Calu3 (cell line): ENCODE data around the gene GOLGA6B. TPM values are rescaled to one million over a fixed set of nuclear protein-coding genes. Genes with fewer than 3 reads are reported as not detected.
"Not testable (repeated sequence)": the region's sequence is repeated elsewhere in the genome, so short reads cannot be mapped to it uniquely, and the experiment has no call there.

Experiments used
- Bru-seq: library from RNA; stranded (reverse); fragments of 400-500 nt; gene quantifications from one replicate; lab custom pipeline; 2021; lab: Mats Ljungman, UMichigan
- BruChase-seq, 2 experiments: library from RNA; stranded (reverse); fragments of 400-500 nt; gene quantifications; one replicate each; lab custom pipeline; 2021; lab: Mats Ljungman, UMichigan
- BruUV-seq: library from RNA; stranded (reverse); fragments of 400-500 nt; replicated peaks from 2 replicates; lab custom pipeline; 2021; lab: Mats Ljungman, UMichigan
- CTCF ChIA-PET: fragments of 300-600 bp; sonication (Branson Sonifier 250); formaldehyde crosslinking; loops from one replicate; lab custom pipeline; 2022; ENCODE audit warnings: antibody characterized with exemption; lab: Charles Lee
- DNase-seq: peaks from one replicate; pipeline ENCODE4 v3.0.0; 2022
- H3K27ac Mint-ChIP-seq: one replicate; pipeline ENCODE4 v1.8.0; 2022; ENCODE audit warnings: mixed read lengths; ENCODE audit not compliant: unreplicated experiment
- H3K27me3 Mint-ChIP-seq: one replicate; pipeline ENCODE4 v1.8.0; 2022; ENCODE audit warnings: mixed read lengths; ENCODE audit not compliant: unreplicated experiment
- H3K36me3 Mint-ChIP-seq: one replicate; pipeline ENCODE4 v1.8.0; 2022; ENCODE audit warnings: mild to moderate bottlenecking, moderate library complexity, mixed read lengths; ENCODE audit not compliant: insufficient read depth, unreplicated experiment
- H3K4me1 Mint-ChIP-seq: one replicate; pipeline ENCODE4 v1.8.0; 2022; ENCODE audit warnings: mild to moderate bottlenecking, low read depth, mixed read lengths; ENCODE audit not compliant: unreplicated experiment
- H3K4me3 Mint-ChIP-seq: one replicate; pipeline ENCODE4 v1.8.0; 2022; ENCODE audit warnings: mild to moderate bottlenecking, low read depth, moderate library complexity, mixed read lengths; ENCODE audit not compliant: unreplicated experiment
- H3K9me3 Mint-ChIP-seq: one replicate; pipeline ENCODE4 v1.8.0; 2022; ENCODE audit warnings: low read depth, mixed read lengths; ENCODE audit not compliant: unreplicated experiment
- intact Hi-C: fragments of 100-400 bp; cut with micrococcal nuclease; formaldehyde crosslinking; loops from one replicate; pipeline ENCODE4 v1.10.0; 2022; ENCODE audit not compliant: unreplicated experiment
- long read RNA-seq: library from polyadenylated mRNA; stranded (forward); transcript quantifications from one replicate; pipeline ENCODE4 v2.0.0, GENCODE V29; 2022
- total RNA-seq: library from RNA; stranded (reverse); gene quantifications from 2 replicates; pipeline ENCODE4 v1.2.3, GENCODE V29; 2022
- TF ChIP-seq, protein P1 (sequence below): fragments of 200-600 bp; IDR thresholded peaks from one replicate; pipeline ENCODE4 v1.8.0; 2022; ENCODE audit warnings: antibody characterized with exemption; ENCODE audit not compliant: unreplicated experiment

The GOLGA6B gene, protein sequence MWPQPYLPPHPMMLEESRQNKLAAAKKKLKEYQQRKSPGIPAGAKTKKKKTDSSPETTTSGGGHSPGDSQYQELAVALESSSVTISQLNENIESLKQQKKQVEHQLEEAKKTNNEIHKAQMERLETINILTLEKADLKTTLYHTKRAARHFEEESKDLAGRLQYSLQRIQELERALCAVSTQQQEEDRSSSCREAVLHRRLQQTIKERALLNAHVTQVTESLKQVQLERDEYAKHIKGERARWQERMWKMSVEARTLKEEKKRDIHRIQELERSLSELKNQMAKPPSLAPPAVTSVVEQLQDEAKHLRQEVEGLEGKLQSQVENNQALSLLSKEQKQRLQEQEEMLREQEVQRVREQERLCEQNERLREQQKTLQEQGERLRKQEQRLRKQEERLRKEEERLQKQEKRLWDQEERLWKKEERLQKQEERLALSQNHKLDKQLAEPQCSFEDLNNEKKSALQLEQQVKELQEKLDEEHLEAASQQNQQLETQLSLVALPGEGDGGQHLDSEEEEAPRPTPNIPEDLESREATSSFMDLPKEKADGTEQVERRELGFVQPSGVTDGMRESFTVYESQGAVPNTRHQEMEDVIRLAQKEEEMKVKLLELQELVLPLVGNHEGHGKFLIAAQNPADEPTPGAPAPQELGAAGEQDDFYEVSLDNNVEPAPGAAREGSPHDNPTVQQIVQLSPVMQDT
- total RNA-seq (0.61 TPM in 1 of 2 replicates, not detected in the other), Bru-seq, nascent RNA (percentile 15 among the genes with signal in this experiment), BruChase-seq, experiment 1, labeled RNA remaining after a 6-hour chase (percentile 14 among the genes with signal in this experiment), BruChase-seq, experiment 2, labeled RNA remaining after a 2-hour chase (percentile 10 among the genes with signal in this experiment)
- long read RNA-seq: 0 reads

DNA sequence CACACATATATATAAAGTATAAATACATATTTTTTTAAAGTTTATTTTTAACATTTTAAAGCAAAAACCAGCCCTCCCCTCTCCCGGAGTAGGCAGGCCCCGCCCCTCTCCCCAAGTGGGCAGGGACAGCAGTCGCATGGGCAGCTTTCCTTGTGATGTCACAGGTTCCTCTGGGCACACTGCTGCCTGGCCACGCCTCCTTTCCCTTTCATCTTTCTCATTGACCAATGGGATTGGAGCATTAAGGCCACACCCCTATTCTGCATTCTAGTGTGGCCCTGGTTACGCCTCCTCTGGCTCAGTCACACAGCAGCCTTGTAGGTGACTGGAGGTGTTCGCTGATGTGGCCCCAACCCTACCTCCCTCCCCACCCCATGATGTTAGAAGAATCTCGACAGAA, at the start of gene GOLGA6B:
Gene GOLGA6B (plus strand): TSS at position 301 of the 400 bp plus-strand sequence. CDS start 41 bp downstream, at position 342.
- H3K27ac Mint-ChIP-seq, H3K36me3 Mint-ChIP-seq, H3K4me1 Mint-ChIP-seq, CTCF ChIA-PET, H3K27me3 Mint-ChIP-seq, H3K4me3 Mint-ChIP-seq, intact Hi-C loops, DNase-seq, BruUV-seq, H3K9me3 Mint-ChIP-seq: not testable (repeated sequence)

DNA sequence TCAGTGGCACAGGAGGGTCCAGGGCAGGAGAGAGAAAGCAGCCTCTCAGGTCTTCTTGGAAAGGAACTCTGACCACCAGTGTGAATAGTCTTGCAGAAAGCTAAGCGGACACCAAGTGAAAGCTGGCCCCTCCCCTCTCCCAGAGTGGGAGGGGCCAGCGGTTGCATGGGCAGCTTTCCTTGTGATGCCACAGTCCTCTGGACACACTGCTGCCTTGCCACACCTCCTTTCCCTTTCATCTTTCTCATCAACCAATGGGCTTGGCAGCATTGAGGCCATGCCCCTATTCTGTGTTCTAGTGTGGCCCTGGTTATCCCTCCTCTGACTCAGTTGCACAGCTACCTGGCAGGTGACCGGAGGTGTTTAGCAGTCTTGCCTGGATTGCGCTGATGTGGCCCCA, 49.7 kb upstream of the GOLGA6B start:
- peaks cover 15% of the 10 kb centered on the region for H3K27me3 Mint-ChIP-seq
- no peak overlapping the region for H3K27ac Mint-ChIP-seq
- BruUV-seq: no TSS peak
- H3K4me3 Mint-ChIP-seq: no peak overlapping the region
- no peaks in the 10 kb centered on the region for H3K9me3 Mint-ChIP-seq
- TF ChIP-seq, protein P1, sequence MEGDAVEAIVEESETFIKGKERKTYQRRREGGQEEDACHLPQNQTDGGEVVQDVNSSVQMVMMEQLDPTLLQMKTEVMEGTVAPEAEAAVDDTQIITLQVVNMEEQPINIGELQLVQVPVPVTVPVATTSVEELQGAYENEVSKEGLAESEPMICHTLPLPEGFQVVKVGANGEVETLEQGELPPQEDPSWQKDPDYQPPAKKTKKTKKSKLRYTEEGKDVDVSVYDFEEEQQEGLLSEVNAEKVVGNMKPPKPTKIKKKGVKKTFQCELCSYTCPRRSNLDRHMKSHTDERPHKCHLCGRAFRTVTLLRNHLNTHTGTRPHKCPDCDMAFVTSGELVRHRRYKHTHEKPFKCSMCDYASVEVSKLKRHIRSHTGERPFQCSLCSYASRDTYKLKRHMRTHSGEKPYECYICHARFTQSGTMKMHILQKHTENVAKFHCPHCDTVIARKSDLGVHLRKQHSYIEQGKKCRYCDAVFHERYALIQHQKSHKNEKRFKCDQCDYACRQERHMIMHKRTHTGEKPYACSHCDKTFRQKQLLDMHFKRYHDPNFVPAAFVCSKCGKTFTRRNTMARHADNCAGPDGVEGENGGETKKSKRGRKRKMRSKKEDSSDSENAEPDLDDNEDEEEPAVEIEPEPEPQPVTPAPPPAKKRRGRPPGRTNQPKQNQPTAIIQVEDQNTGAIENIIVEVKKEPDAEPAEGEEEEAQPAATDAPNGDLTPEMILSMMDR: no peak
- no peak for DNase-seq
- intact Hi-C loops: loop anchor here (5.0 kb wide), 1 partner anchor 478 kb away; no protein-coding TSS in a partner anchor
- peaks cover 5% of the 10 kb centered on the region for H3K36me3 Mint-ChIP-seq
- no peaks in the 10 kb centered on the region for H3K4me1 Mint-ChIP-seq
- CTCF ChIA-PET: no interaction called here

DNA sequence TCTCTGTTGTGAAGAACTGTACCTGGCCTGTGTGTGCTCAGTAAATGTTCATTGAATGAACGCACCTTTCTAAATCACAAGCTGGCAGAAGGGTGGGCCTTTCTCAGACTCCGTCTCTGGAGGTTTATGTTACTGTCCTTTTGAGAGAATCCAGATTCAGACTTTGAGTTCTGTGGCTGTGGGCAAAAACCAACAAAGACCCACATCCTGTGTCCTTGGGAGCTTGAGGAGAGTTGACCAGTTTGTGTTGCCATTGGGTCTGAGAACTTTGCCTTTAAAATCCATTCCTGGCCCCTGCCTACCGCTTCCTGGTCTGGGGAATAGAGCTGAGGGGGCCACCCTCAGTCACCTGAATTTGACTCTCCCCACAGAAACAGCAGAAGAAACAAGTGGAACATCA, 46.4 kb upstream of the GOLGA6B start:
- H3K36me3 Mint-ChIP-seq, H3K27ac Mint-ChIP-seq, BruUV-seq, H3K4me3 Mint-ChIP-seq, H3K4me1 Mint-ChIP-seq, H3K9me3 Mint-ChIP-seq, DNase-seq, intact Hi-C loops: not testable (repeated sequence)
- H3K27me3 Mint-ChIP-seq: peaks cover 15% of the 10 kb centered on the region
- CTCF ChIA-PET: interaction anchor here (0.6 to 0.7 kb wide), 3 partner anchors 8 to 515 kb away, joined by 3 to 4 read pairs (median 3); no protein-coding TSS in a partner anchor

DNA sequence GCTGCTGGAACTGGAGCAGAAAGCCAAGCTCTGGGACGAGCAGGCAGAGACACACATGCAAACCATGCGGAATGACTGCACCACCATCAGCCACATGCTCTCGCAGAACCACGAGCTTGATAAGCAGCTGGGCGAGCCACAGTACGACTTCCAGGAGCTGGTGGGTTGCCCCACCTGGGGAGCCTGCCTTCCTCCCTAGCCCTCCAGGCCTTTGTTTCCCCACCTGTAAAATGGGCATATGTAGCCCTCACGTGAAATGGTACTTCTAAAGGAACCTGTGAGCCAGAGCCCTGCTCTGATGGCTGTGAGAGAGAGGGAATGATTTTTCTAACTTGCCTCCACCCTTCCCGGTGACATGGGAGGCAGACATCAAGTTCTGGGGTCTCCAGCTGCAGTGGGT, 44.6 kb upstream of the GOLGA6B start:
- no peaks in the 10 kb centered on the region for H3K9me3 Mint-ChIP-seq
- no peak overlapping the region for H3K27ac Mint-ChIP-seq
- DNase-seq: no peak
- H3K36me3 Mint-ChIP-seq: peaks cover 5% of the 10 kb centered on the region
- no peaks in the 10 kb centered on the region for H3K4me1 Mint-ChIP-seq
- no TSS peak for BruUV-seq
- H3K27me3 Mint-ChIP-seq: no peaks in the 10 kb centered on the region
- intact Hi-C loops: no loop called here
- H3K4me3 Mint-ChIP-seq: no peak overlapping the region
- TF ChIP-seq, protein P1: no peak
- CTCF ChIA-PET: no interaction called here

DNA sequence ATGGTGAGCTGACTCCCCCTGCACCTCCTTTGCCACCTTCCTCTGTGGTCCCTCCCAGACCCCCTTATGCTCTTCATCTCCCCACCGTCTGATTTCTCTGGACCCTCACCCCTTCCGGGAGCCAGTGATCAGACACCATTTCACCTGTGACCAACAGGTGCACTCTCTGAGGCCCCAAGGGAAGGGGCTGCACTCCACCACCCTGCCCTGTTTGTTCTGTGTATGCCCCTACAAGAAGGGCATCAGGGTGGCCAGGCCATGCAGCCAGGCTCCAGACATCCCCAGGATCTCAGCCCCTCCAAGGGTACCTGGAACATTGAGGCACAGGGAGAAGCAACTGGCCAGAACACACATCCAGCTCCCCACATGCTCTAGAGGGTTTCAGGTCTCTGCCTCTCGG, 42.2 kb upstream of the GOLGA6B start:
- H3K36me3 Mint-ChIP-seq, H3K4me1 Mint-ChIP-seq, H3K9me3 Mint-ChIP-seq, DNase-seq, H3K4me3 Mint-ChIP-seq, BruUV-seq, H3K27me3 Mint-ChIP-seq, H3K27ac Mint-ChIP-seq, intact Hi-C loops: not testable (repeated sequence)
- CTCF ChIA-PET: interaction anchor here (0.7 kb wide), 1 partner anchor 907 kb away, joined by 12 read pairs; no protein-coding TSS in a partner anchor
